GM12873 (cell line): ENCODE measurements around the gene TTYH3.

Experiments
- CTCF ChIP-seq: IDR thresholded peaks from 2 replicates; pipeline ENCODE4 v1.5.1; 2012; ENCODE audit warnings: low read depth, mild to moderate bottlenecking, moderate library complexity, low read length, control low read depth; ENCODE audit not compliant: insufficient read depth; ENCODE audit errors: missing control alignments

TTYH3 gene

GRCh38 chr7:2687881-2688318, 56.1 kb downstream of the TTYH3 start, which contains the start of gene AMZ1:
AMZ1 (plus strand) TSS chr7:2688202; CDS start chr7:2700452, 12,250 bp downstream.
- TF ChIP-seq CTCF = no peak

- TF ChIP-seq CTCF = no peak
Measured at GRCh38 chr7:2688409-2689342, 56.9 kb downstream of the TTYH3 start.

GRCh38 chr7:2689343-2689847, 57.6 kb downstream of the TTYH3 start:
- TF ChIP-seq CTCF = no peak

- TF ChIP-seq CTCF = no peak
Measured at GRCh38 chr7:2689951-2690705, 58.3 kb downstream of the TTYH3 start.

GRCh38 chr7:2691011-2691707, 59.4 kb downstream of the TTYH3 start:
- no peak for TF ChIP-seq CTCF

GRCh38 chr7:2692543-2692942, 60.8 kb downstream of the TTYH3 start:
- TF ChIP-seq CTCF = no peak
